ENCODE results near the gene ANXA1.

The ANXA1 gene

DNA sequence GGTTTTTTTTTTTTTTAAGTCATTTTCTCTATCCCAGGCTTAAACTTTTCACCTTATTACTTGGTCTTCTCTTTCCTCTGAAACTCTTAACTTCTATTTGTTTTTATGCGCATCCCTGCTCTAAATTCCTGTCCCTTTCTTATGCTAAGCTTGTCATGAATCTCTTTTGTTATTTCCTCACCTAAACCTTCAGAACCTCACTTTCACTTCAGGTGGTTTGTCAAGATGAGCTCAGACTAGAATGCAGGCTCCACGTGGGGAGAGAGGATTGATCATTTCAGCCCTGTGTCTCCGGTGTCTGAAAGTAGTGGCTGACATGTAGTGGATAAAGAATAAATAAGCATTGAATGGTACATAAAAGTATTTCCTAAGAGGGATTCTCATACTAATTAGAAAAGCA is 63.6 kb downstream of the ANXA1 start:
- no peak for TF ChIP-seq MYC (IDR thresholded peaks at IDR 0.05; ENCODE audit: low read depth, low read length)
- TF ChIP-seq, protein P1, sequence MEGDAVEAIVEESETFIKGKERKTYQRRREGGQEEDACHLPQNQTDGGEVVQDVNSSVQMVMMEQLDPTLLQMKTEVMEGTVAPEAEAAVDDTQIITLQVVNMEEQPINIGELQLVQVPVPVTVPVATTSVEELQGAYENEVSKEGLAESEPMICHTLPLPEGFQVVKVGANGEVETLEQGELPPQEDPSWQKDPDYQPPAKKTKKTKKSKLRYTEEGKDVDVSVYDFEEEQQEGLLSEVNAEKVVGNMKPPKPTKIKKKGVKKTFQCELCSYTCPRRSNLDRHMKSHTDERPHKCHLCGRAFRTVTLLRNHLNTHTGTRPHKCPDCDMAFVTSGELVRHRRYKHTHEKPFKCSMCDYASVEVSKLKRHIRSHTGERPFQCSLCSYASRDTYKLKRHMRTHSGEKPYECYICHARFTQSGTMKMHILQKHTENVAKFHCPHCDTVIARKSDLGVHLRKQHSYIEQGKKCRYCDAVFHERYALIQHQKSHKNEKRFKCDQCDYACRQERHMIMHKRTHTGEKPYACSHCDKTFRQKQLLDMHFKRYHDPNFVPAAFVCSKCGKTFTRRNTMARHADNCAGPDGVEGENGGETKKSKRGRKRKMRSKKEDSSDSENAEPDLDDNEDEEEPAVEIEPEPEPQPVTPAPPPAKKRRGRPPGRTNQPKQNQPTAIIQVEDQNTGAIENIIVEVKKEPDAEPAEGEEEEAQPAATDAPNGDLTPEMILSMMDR (IDR thresholded peaks at IDR 0.05; ENCODE audit: low read depth, low read length) = no peak
- TF ChIP-seq POLR2A (IDR thresholded peaks at IDR 0.05; ENCODE audit: extremely low read depth, insufficient read length) = no peak
- TF ChIP-seq, protein P2, sequence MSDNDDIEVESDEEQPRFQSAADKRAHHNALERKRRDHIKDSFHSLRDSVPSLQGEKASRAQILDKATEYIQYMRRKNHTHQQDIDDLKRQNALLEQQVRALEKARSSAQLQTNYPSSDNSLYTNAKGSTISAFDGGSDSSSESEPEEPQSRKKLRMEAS (IDR thresholded peaks at IDR 0.05; ENCODE audit: low read depth, low read length) = no peak
- H3K4me3 ChIP-seq (ENCODE audit: low read depth, low read length) = no peak overlapping the region
- no peak for DNase-seq (ENCODE audit: low read depth)

DNA sequence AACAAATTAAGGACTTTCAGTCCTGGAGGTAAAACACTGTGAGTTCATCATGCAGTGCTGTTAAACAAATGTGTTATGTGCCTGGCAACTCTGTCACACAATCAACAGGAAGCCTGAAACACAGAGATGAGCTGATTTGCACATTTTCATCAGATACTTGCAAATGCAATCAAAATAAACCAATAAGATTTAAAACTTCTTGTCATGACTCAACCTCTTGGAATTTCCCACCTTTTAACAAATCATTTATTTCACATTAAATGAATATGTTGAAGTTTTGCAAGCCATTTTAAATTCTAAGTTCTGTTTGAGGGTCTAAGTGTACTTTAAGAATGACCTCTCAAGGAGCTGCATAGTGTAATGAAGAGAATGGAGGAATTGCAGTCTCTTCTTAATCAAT is 64.4 kb downstream of the ANXA1 start:
- no peak overlapping the region for H3K4me3 ChIP-seq (ENCODE audit: low read depth, low read length)
- TF ChIP-seq, protein P2 (IDR thresholded peaks at IDR 0.05; ENCODE audit: low read depth, low read length) = no peak
- TF ChIP-seq POLR2A (IDR thresholded peaks at IDR 0.05; ENCODE audit: extremely low read depth, insufficient read length) (no peak), MYC (IDR thresholded peaks at IDR 0.05; ENCODE audit: low read depth, low read length) (no peak)
- TF ChIP-seq, protein P1 (IDR thresholded peaks at IDR 0.05; ENCODE audit: low read depth, low read length) = no peak
- no peak for DNase-seq (ENCODE audit: low read depth)
